Hepatocyte (in vitro differentiated cells): ENCODE measurements around the gene ACRBP. TPM values are rescaled to one million over a fixed set of nuclear protein-coding genes. Genes with fewer than 3 reads are reported as not detected.

Experiments
- DNase-seq: peaks from one replicate; pipeline ENCODE4 v3.0.0-alpha.2; 2016; ENCODE audit warnings: low spot score
- H2AFZ ChIP-seq: fragments of 200-600 bp; sonication (generic); 2 replicates; pipeline ENCODE4 v1.6.0; 2016; ENCODE audit warnings: antibody characterized with exemption, mild to moderate bottlenecking
- H3K27ac ChIP-seq: fragments of 200-600 bp; sonication (generic); 2 replicates; pipeline ENCODE4 v1.5.1; 2016; ENCODE audit warnings: mild to moderate bottlenecking
- H3K27me3 ChIP-seq: fragments of 200-600 bp; sonication (generic); 2 replicates; pipeline ENCODE4 v1.6.1; 2016
- H3K36me3 ChIP-seq: fragments of 200-600 bp; sonication (generic); replicated peaks from 2 replicates; pipeline ENCODE4 v1.5.1; 2016; ENCODE audit warnings: low read depth; ENCODE audit not compliant: insufficient read depth
- H3K4me1 ChIP-seq: fragments of 200-600 bp; sonication (generic); 2 replicates; pipeline ENCODE4 v1.5.1; 2016; ENCODE audit warnings: mild to moderate bottlenecking, moderate library complexity; ENCODE audit not compliant: insufficient read depth
- H3K4me2 ChIP-seq: fragments of 200-600 bp; sonication (generic); 2 replicates; pipeline ENCODE4 v1.6.0; 2016
- H3K4me3 ChIP-seq: fragments of 200-600 bp; sonication (generic); 2 replicates; pipeline ENCODE4 v1.5.1; 2016; ENCODE audit warnings: mild to moderate bottlenecking
- H3K79me2 ChIP-seq: fragments of 200-600 bp; sonication (generic); 2 replicates; pipeline ENCODE4 v1.6.0; 2017; ENCODE audit warnings: mild to moderate bottlenecking
- H3K9me2 ChIP-seq: fragments of 200-600 bp; sonication (generic); replicated peaks from 2 replicates; pipeline ENCODE4 v1.6.0; 2017; ENCODE audit warnings: mild to moderate bottlenecking; ENCODE audit not compliant: insufficient read depth
- H3K9me3 ChIP-seq: fragments of 200-600 bp; sonication (generic); 2 replicates; pipeline ENCODE4 v1.5.1; 2016; ENCODE audit warnings: low read depth, mild to moderate bottlenecking
- H4K20me1 ChIP-seq: fragments of 200-600 bp; sonication (generic); 2 replicates; pipeline ENCODE4 v1.6.0; 2016; ENCODE audit warnings: mild to moderate bottlenecking; ENCODE audit not compliant: insufficient read depth, poor library complexity, severe bottlenecking
- CTCF ChIP-seq: fragments of 200-600 bp; sonication (generic); IDR thresholded peaks from 2 replicates; pipeline ENCODE4 v1.5.1; 2016; ENCODE audit warnings: antibody characterized with exemption, mild to moderate bottlenecking; ENCODE audit not compliant: poor library complexity
- EZH2 ChIP-seq: fragments of 200-600 bp; sonication (generic); IDR thresholded peaks from 2 replicates; pipeline ENCODE4 v1.6.1; 2016; ENCODE audit warnings: antibody characterized with exemption, mild to moderate bottlenecking, borderline replicate concordance
- EZH2phosphoT487 ChIP-seq: fragments of 200-600 bp; sonication (generic); IDR thresholded peaks from one replicate; pipeline ENCODE4 v1.6.1; 2018; ENCODE audit warnings: antibody characterized with exemption, mild to moderate bottlenecking, low read depth, moderate library complexity; ENCODE audit not compliant: unreplicated experiment, severe bottlenecking
- WGBS: methylation state at CpG from one replicate; pipeline ENCODE4 v1.1.6; 2016; ENCODE audit warnings: low lambda C conversion rate; ENCODE audit errors: missing lambda C conversion rate; 5-methylcytosine and 5-hydroxymethylcytosine counted together
- polyA plus RNA-seq: library from polyadenylated mRNA; unstranded; fragments of >200 nt; fragmentation: Nextera tagmentation; extraction: Ambion mirVana; gene quantifications from 2 replicates; pipeline ENCODE4 v1.2.1, GENCODE V29; 2016
- total RNA-seq: library from RNA; depleted of rRNA; stranded (reverse); fragments of >200 nt; gene quantifications from 2 replicates; pipeline ENCODE4 v1.2.3, GENCODE V29; 2014

Gene ACRBP
- total and polyA plus RNA-seq, 2 experiments from 2014 or later, result 0.20 to 0.62 TPM

DNA sequence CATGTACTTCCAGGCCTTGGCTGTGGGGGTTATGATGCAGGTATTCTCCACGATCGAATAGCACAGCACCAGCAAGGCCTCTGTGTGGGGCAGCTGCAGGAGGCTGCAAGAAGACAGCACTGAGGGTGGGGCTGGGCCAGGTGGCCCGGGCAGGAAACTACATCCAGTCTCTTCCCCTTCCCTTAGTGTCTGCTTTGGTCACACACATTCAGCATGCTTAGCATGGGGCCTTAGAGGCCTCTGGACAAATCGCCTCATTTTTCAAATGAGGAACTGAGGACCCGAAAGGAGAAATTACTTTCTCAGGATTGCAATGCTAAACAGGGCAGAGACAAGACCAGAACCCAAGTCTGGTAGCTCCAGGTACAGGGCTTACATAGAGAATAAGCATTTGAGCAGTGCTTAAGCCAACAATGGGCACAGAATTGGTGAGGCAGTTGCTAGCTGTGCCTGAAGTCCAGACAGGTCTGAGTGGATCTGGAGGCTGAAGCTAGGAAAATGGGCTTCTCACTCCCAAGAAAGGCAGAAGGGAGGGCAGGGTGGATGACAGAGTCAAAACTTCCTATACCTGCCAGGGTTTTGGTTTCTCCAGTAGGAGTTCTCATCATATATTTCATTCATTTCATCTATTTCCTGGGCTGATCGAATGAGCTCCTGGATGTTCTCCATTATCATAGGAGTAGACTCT is 3.5 kb downstream of the ACRBP start:
- no peak for TF ChIP-seq CTCF
- no peak for TF ChIP-seq EZH2
- TF ChIP-seq EZH2phosphoT487, result no peak
- no peaks in the 10 kb centered on the region for H3K4me1 ChIP-seq
- H3K36me3 ChIP-seq, result no peaks in the 10 kb centered on the region
- H3K27me3 ChIP-seq, result no peaks in the 10 kb centered on the region
- no peaks in the 10 kb centered on the region for H3K9me2 ChIP-seq
- H3K4me2 ChIP-seq, result no peak overlapping the region
- no peak for DNase-seq
- no peaks in the 10 kb centered on the region for H4K20me1 ChIP-seq
- H3K79me2 ChIP-seq, result no peaks in the 10 kb centered on the region
- no peak overlapping the region for H3K27ac ChIP-seq
- no peak overlapping the region for H3K4me3 ChIP-seq
- H2AFZ ChIP-seq, result no peak overlapping the region
- no peaks in the 10 kb centered on the region for H3K9me3 ChIP-seq
- WGBS, result 91% methylated on average over 6 of the region's 6 CpGs

GRCh38 chr12:6641131-6641530 is 6.1 kb downstream of the ACRBP start:
- TF ChIP-seq CTCF (no peak), EZH2 (no peak), EZH2phosphoT487 (no peak)
- 77% methylated on average over 4 of the region's 4 CpGs for WGBS

GRCh38 chr12:6640497-6640896 is 6.7 kb downstream of the ACRBP start:
- H3K27ac ChIP-seq, result no peak overlapping the region
- H3K4me1 ChIP-seq, result peaks cover 9% of the 10 kb centered on the region
- no peak for DNase-seq
- 90% methylated on average over 4 of the region's 4 CpGs for WGBS
- H3K9me3 ChIP-seq, result no peaks in the 10 kb centered on the region
- H2AFZ ChIP-seq, result no peak overlapping the region
- no peaks in the 10 kb centered on the region for H3K36me3 ChIP-seq
- no peak overlapping the region for H3K4me2 ChIP-seq
- TF ChIP-seq CTCF (no peak), EZH2phosphoT487 (no peak), EZH2 (no peak)
- no peaks in the 10 kb centered on the region for H3K79me2 ChIP-seq
- H4K20me1 ChIP-seq, result no peaks in the 10 kb centered on the region
- no peaks in the 10 kb centered on the region for H3K27me3 ChIP-seq
- H3K4me3 ChIP-seq, result no peak overlapping the region
- H3K9me2 ChIP-seq, result no peaks in the 10 kb centered on the region

More at GRCh38 chr12:6641131-6641530, 6.1 kb downstream of the ACRBP start:
- Histone ChIP-seq H3K79me2 (no peaks in the 10 kb centered on the region), H4K20me1 (no peaks in the 10 kb centered on the region), H3K36me3 (no peaks in the 10 kb centered on the region), H3K9me3 (no peaks in the 10 kb centered on the region), H3K4me2 (no peak overlapping the region), H3K27me3 (no peaks in the 10 kb centered on the region), H2AFZ (no peak overlapping the region), H3K27ac (no peak overlapping the region), H3K4me1 (peaks cover 3% of the 10 kb centered on the region), H3K4me3 (no peak overlapping the region), H3K9me2 (no peaks in the 10 kb centered on the region)
- no peak for DNase-seq
